AG04450 (cell line): ENCODE results near the gene F13A1. TPM values are rescaled to one million over a fixed set of nuclear protein-coding genes. Genes with fewer than 3 reads are reported as not detected.

Experiments
- CTCF ChIA-PET: fragments of 300-600, 350-600 bp; formaldehyde crosslinking; extraction: SDS; loops from one replicate; lab custom pipeline; 2022; ENCODE audit warnings: antibody characterized with exemption, inconsistent platforms; lab: Charles Lee
- POLR2A ChIA-PET: fragments of 350-600 bp; formaldehyde crosslinking; extraction: SDS; loops from one replicate; lab custom pipeline; 2021; ENCODE audit warnings: antibody characterized with exemption, inconsistent platforms; lab: Yijun Ruan, JAX
- DNase-seq: peaks from one replicate; pipeline ENCODE4 v3.0.0-alpha.2; 2011; ENCODE audit warnings: low read depth, low spot score
- H3K27ac ChIP-seq: one replicate; pipeline ENCODE4 v1.5.1; 2012; ENCODE audit warnings: low read depth, low read length, control low read depth
- H3K27me3 ChIP-seq: one replicate; pipeline ENCODE4 v1.6.0; 2012; ENCODE audit warnings: low read length; ENCODE audit not compliant: control insufficient read depth, insufficient read depth
- H3K4me3 ChIP-seq: 2 replicates; pipeline ENCODE4 v1.5.1; 2011; ENCODE audit warnings: mild to moderate bottlenecking, low read depth, low read length, control low read depth
- H3K9me3 ChIP-seq: 2 replicates; pipeline ENCODE4 v1.5.1; 2012; ENCODE audit warnings: low read length; ENCODE audit not compliant: control insufficient read depth, insufficient read depth
- CTCF ChIP-seq: IDR thresholded peaks from 2 replicates; pipeline ENCODE4 v1.5.1; 2011; ENCODE audit warnings: low read depth, low read length, control low read depth, inconsistent platforms
- polyA plus RNA-seq: library from polyadenylated mRNA; depleted of rRNA; stranded (reverse); fragments of >200 nt; gene quantifications from 2 replicates; pipeline ENCODE4 v1.2.3, GENCODE V29; 2011

The F13A1 gene
- polyA plus RNA-seq, 1 experiment, result not detected

DNA sequence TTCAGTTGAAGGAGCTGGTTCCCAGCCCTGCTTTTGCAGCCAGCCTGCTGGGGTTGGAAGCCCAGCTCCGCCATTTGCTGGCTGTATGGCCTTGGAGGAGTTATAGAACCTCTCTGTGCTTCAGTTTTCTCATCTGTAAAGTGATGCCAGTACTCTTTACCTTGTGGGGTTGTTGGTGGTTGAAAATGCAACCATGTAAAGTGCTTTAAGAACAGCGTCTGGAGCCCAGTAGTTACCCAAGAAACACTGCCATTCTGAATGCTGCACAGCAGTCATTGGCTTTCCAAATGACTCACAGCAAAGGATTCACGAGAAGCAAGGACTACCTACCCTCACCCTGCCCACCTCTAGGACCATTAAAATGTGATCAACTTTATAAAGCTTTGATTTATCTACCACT is 154.4 kb downstream of the F13A1 start:
- ChIA-PET CTCF (no interaction called here), POLR2A (no interaction called here)
- DNase-seq, result no peak
- no peak for TF ChIP-seq CTCF
- H3K9me3 ChIP-seq, result peaks cover 52% of the 10 kb centered on the region
- no peak overlapping the region for H3K4me3 ChIP-seq
- H3K27ac ChIP-seq, result no peak overlapping the region
- no peaks in the 10 kb centered on the region for H3K27me3 ChIP-seq

- Histone ChIP-seq H3K27me3 (no peaks in the 10 kb centered on the region), H3K4me3 (no peak overlapping the region), H3K9me3 (peaks cover 52% of the 10 kb centered on the region), H3K27ac (no peak overlapping the region)
- POLR2A ChIA-PET, result no interaction called here
- CTCF ChIA-PET, result no interaction called here
- DNase-seq, result no peak
- no peak for TF ChIP-seq CTCF
Measured at GRCh38 chr6:6164367-6164766, 156.1 kb downstream of the F13A1 start.

DNA sequence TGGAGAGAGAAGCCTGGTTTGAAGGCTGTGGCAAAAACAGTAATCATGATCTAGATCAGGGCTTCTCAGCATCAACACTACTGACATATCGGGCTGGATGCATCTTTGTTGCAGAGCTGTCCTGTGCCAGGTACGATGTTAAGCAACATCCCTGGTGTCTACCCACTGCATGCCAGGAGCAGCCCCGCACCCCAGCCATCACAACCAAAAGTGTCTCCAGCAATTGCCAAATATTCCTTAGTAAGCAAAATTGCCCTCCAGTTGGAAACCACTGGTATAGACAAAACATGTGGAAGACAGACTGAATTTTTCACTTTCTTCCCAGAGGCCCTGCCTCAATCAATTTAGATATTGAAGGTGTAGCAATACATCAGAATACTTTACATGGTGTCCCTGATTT is 166.1 kb downstream of the F13A1 start:
- H3K27me3 ChIP-seq, result no peaks in the 10 kb centered on the region
- no peak overlapping the region for H3K4me3 ChIP-seq
- DNase-seq, result no peak
- ChIA-PET CTCF (no interaction called here), POLR2A (no interaction called here)
- no peak overlapping the region for H3K27ac ChIP-seq
- peaks cover 26% of the 10 kb centered on the region for H3K9me3 ChIP-seq
- no peak for TF ChIP-seq CTCF

GRCh38 chr6:6152060-6152459 is 168.4 kb downstream of the F13A1 start:
- DNase-seq, result no peak
- Histone ChIP-seq H3K27me3 (no peaks in the 10 kb centered on the region), H3K4me3 (no peak overlapping the region), H3K27ac (no peak overlapping the region), H3K9me3 (peaks cover 18% of the 10 kb centered on the region; the same call in 1 of the 2 replicates)
- POLR2A ChIA-PET, result no interaction called here
- CTCF ChIA-PET, result no interaction called here
- TF ChIP-seq CTCF, result no peak

DNA sequence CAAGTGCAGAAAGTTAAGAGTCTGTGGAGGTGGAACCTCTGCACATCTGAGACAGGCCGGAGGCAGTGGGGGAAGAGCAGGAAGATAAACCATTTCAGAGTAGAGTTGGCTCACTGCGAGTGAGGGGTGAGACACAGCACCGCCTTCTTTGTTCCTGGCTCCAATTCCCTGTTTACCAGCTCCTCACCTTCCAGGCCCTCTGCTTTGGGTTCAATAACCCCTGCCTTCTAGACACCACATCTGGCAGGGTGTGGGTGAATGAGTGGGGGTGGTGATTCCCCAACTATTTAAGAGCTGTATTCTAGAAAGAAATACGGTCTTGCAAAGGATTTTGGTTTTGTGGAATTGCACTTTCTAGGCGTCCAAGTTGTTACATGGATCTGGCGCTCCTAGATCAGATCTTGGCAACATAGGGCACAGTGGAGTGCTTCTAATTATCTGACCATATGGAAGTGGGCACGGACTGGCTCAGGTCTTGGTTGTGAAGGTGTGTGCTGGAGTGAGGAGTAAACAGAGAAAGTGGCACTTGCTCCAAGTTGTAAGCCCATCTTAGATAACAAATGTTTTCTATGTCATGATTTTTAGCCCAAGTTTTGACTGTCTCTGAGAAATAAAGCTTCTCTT is 172.2 kb downstream of the F13A1 start:
- H3K27ac ChIP-seq, result no peak overlapping the region
- H3K4me3 ChIP-seq, result no peak overlapping the region
- DNase-seq, result no peak
- CTCF ChIA-PET, result no interaction called here
- TF ChIP-seq CTCF, result no peak
- no peaks in the 10 kb centered on the region for H3K27me3 ChIP-seq
- POLR2A ChIA-PET, result no interaction called here
- peaks cover 28% of the 10 kb centered on the region for H3K9me3 ChIP-seq
